Thoracic aorta (tissue), 2 donors: Measurements from ENCODE around the gene MAB21L2. TPM values are rescaled to one million over a fixed set of nuclear protein-coding genes. Genes with fewer than 3 reads are reported as not detected.
"Not testable (repeated sequence)": the region's sequence is repeated elsewhere in the genome, so short reads cannot be mapped to it uniquely, and the experiment has no call there.

ENCODE experiments used
- ATAC-seq: fragments of 150-250 bp; one replicate; pipeline ENCODE4 v1.8.0; 2017; ENCODE audit warnings: low read depth; ENCODE audit not compliant: insufficient number of reproducible peaks, low FRiP score
- DNase-seq: peaks from one replicate; pipeline ENCODE4 v3.0.0-alpha.2; 2020; ENCODE audit warnings: low spot score
- H3K27ac ChIP-seq, 2 donors: fragments of 200-600 bp; sonication (generic); 1 replicate in 1 of 2; 2 replicates in 1 of 2; pipeline ENCODE4 v1.5.1; 2016; ENCODE audit warnings: mild to moderate bottlenecking in 2 of 2, moderate library complexity in 2 of 2
- H3K27me3 ChIP-seq: fragments of 200-600 bp; sonication (generic); replicated peaks from 2 replicates; pipeline ENCODE4 v1.6.0; 2016; ENCODE audit warnings: mild to moderate bottlenecking; ENCODE audit not compliant: insufficient read depth
- H3K36me3 ChIP-seq: fragments of 200-600 bp; sonication (generic); one replicate; pipeline ENCODE4 v1.5.1; 2016
- H3K4me1 ChIP-seq, 2 donors: fragments of 200-600 bp; sonication (generic); 1 replicate in 1 of 2; 2 replicates in 1 of 2; pipeline versions ENCODE4 v1.5.1 to v1.6.0; 2016; ENCODE audit warnings: low read depth in 2 of 2, mild to moderate bottlenecking in 1 of 2; ENCODE audit not compliant: control insufficient read depth in 1 of 2
- H3K4me3 ChIP-seq: fragments of 200-600 bp; sonication (generic); 2 replicates; pipeline ENCODE4 v1.5.1; 2016; ENCODE audit warnings: mild to moderate bottlenecking
- H3K9me3 ChIP-seq: fragments of 200-600 bp; sonication (generic); 2 replicates; pipeline ENCODE4 v1.5.1; 2016
- total RNA-seq, 2 donors: library from RNA; depleted of rRNA; stranded (reverse); fragments of >200 nt; gene quantifications; one replicate each; pipeline versions ENCODE4 v1.1.0 to v1.2.3, GENCODE V29; 2016
- TF ChIP-seq, protein P1 (sequence below): fragments of 200-600 bp; sonication (generic); IDR thresholded peaks from one replicate; pipeline ENCODE4 v1.5.1; 2019; ENCODE audit warnings: antibody characterized with exemption

Gene MAB21L2
- total RNA-seq, 2 donors from 2014 or later = 13.9 TPM; not detected in 1

DNA sequence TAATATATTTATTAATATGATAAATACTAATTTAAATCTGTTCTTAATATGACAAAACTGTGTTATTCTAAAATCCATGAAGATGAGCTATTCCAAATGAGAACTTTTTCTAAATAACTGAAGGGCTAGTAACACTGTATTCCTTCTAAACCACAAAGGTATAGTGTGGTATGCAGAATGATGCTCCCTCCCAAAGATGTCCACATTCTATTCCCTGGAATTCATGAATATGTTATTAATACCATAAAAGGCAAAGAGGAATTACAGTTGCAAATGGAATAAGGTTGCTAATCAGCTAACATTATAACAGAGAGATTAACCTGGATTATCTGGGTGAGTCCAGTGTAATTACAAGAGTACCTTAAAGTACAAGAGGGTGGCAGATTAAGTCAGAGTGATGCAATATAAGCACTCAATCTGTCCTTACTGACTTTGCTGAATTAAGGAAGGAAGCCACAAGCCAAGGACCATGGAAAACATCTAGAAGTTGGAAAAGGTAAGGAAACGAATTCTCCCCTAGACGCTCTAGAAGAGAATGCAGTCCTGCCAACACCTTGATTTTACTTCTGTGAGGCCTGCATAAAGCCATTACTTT, 20.7 kb upstream of the MAB21L2 start:
- H3K27me3 ChIP-seq = no peaks in the 10 kb centered on the region
- DNase-seq (no peak), ATAC-seq (no peak)
- TF ChIP-seq, protein P1, sequence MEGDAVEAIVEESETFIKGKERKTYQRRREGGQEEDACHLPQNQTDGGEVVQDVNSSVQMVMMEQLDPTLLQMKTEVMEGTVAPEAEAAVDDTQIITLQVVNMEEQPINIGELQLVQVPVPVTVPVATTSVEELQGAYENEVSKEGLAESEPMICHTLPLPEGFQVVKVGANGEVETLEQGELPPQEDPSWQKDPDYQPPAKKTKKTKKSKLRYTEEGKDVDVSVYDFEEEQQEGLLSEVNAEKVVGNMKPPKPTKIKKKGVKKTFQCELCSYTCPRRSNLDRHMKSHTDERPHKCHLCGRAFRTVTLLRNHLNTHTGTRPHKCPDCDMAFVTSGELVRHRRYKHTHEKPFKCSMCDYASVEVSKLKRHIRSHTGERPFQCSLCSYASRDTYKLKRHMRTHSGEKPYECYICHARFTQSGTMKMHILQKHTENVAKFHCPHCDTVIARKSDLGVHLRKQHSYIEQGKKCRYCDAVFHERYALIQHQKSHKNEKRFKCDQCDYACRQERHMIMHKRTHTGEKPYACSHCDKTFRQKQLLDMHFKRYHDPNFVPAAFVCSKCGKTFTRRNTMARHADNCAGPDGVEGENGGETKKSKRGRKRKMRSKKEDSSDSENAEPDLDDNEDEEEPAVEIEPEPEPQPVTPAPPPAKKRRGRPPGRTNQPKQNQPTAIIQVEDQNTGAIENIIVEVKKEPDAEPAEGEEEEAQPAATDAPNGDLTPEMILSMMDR = no peak
- no peak overlapping the region for H3K4me3 ChIP-seq
- H3K4me1 ChIP-seq = no peaks in the 10 kb centered on the region
- H3K36me3 ChIP-seq = peaks cover 3% of the 10 kb centered on the region
- no peak overlapping the region for H3K27ac ChIP-seq
- H3K9me3 ChIP-seq = peaks cover 3% of the 10 kb centered on the region

DNA sequence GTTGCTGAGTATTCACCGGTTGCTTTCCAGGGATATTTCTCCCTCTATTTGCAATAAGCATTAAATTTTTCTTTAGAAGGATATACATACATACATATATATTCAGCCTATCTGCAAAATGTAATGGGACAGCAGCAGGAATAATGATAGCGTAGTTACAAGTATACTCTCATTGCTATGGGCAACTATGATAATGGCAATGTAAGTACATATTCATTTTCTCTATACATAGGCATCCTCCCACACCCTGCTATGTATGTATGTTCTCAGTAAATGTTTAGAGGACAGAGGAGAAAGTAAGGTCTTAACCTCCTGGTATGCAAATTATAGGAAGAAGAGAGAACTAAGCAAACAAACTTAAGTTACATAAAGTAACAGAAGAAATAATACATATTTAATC, 19.7 kb upstream of the MAB21L2 start:
- no peak overlapping the region for H3K4me3 ChIP-seq
- no peak overlapping the region for H3K27ac ChIP-seq
- DNase-seq (no peak), ATAC-seq (no peak)
- H3K27me3 ChIP-seq = no peaks in the 10 kb centered on the region
- peaks cover 3% of the 10 kb centered on the region for H3K9me3 ChIP-seq
- TF ChIP-seq, protein P1 = no peak
- no peaks in the 10 kb centered on the region for H3K4me1 ChIP-seq
- H3K36me3 ChIP-seq = peaks cover 3% of the 10 kb centered on the region

DNA sequence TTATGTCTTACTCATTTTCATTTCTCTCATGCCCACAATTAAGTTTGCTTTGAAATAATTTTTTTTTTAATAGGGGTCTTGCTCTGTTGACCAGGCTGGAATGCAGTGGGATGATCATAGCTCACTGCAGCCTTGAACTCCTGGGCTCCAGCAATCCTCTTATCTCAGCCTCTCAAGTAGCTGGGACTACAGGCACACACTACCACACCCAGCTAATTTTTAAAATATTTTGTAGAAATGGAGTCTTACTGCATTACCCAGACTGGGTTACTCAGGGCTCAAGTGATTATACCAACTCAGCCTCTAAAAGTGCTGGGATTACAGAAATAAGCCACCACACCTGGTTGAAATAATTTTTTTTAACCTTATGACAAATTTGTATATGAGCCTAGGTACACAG, 19.2 kb upstream of the MAB21L2 start:
- H3K9me3 ChIP-seq = peaks cover 3% of the 10 kb centered on the region
- TF ChIP-seq, protein P1 = no peak
- H3K27me3 ChIP-seq = no peaks in the 10 kb centered on the region
- H3K27ac ChIP-seq = no peak overlapping the region
- DNase-seq (no peak), ATAC-seq (no peak)
- H3K36me3 ChIP-seq = peaks cover 3% of the 10 kb centered on the region
- H3K4me1 ChIP-seq = no peaks in the 10 kb centered on the region
- H3K4me3 ChIP-seq = no peak overlapping the region

DNA sequence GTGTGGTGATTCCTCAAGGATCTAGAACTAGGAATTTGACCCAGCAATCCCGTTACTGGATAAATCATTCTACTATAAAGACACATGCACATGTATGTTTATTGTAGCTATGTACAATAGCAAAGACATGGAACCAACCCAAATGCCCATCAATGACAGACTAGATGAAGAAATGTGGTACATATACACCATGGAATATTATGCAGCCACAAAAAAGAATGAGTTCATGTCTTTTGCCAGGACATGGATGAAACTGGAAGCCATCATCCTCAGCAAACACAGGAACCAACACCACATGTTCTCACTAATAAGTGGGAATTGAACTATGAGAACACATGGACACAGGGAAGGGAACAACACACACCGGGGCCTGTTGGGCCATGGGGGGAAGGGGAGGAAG, 17.0 kb upstream of the MAB21L2 start:
- not testable (repeated sequence) for H3K27ac ChIP-seq, H3K9me3 ChIP-seq, DNase-seq, H3K36me3 ChIP-seq, ATAC-seq, H3K4me1 ChIP-seq, H3K4me3 ChIP-seq, H3K27me3 ChIP-seq

- TF ChIP-seq, protein P1 = no peak
- peaks cover 3% of the 10 kb centered on the region for H3K9me3 ChIP-seq
- DNase-seq = no peak
- peaks cover 3% of the 10 kb centered on the region for H3K36me3 ChIP-seq
- no peak overlapping the region for H3K27ac ChIP-seq
- no peaks in the 10 kb centered on the region for H3K27me3 ChIP-seq
- H3K4me3 ChIP-seq = no peak overlapping the region
- no peaks in the 10 kb centered on the region for H3K4me1 ChIP-seq
- ATAC-seq = no peak
Observed at GRCh38 chr4:150567070-150567469, 14.9 kb upstream of the MAB21L2 start.

DNA sequence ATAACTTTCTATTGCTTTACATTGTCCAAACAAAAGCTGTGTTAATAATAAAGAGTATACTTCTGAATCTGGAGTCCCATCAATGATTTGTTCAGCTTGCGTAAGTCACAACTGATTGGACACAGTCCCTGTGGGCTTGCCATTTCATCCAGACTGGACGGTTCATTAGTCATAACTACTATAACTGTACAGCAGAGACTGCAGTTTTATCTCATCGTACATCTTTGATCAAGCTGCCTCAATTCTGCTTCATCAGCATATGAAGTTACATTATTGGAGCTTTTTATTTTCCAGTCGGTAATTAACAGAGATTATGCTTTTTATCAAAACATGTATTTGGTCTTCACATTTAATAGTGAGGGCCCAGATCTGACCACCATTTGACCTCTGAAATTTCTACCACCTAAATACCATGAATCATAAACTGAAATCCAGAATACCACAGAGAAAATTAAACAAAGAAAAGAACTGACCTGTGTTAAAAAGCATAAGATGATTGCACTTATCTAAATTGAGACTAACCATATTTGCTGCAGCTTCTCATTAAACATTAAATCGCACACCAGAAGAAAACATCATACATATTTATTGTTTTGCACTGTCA, 12.5 kb upstream of the MAB21L2 start:
- ATAC-seq (no peak), DNase-seq (no peak)
- H3K27ac ChIP-seq = no peak overlapping the region
- H3K4me3 ChIP-seq = no peak overlapping the region
- no peaks in the 10 kb centered on the region for H3K27me3 ChIP-seq
- H3K9me3 ChIP-seq = peaks cover 3% of the 10 kb centered on the region
- peaks cover 3% of the 10 kb centered on the region for H3K36me3 ChIP-seq
- TF ChIP-seq, protein P1 = no peak
- H3K4me1 ChIP-seq = no peaks in the 10 kb centered on the region
